Activated T-helper 1 cell treated with anti-CD3 and anti-CD28 coated beads, Interleukin-12 subunit alpha, Interleukin-12 subunit beta, Interleukin-2, Interleukin-4 antibody, amounts not matched to agents 30 ng/mL and 10 ng/mL and 1 ng/mL, durations not matched to agents 14 hours and 24 hours and 36 hours (primary cell): ENCODE results near the gene DNAJC22. TPM values are rescaled to one million over a fixed set of nuclear protein-coding genes. Genes with fewer than 3 reads are reported as not detected.

ENCODE experiments used
- DNase-seq: peaks from one replicate; pipeline ENCODE4 v3.0.0; 2021; ENCODE audit warnings: low spot score
- H3K27ac Mint-ChIP-seq: one replicate; pipeline ENCODE4 v1.8.0; 2021; ENCODE audit warnings: mild to moderate bottlenecking, mixed read lengths
- H3K27me3 Mint-ChIP-seq: one replicate; pipeline ENCODE4 v1.8.0; 2022; ENCODE audit warnings: mild to moderate bottlenecking, moderate library complexity, mixed read lengths; ENCODE audit not compliant: insufficient read depth
- H3K36me3 Mint-ChIP-seq: one replicate; pipeline ENCODE4 v1.8.0; 2021; ENCODE audit warnings: low read depth, mixed read lengths
- H3K4me1 Mint-ChIP-seq: one replicate; pipeline ENCODE4 v1.8.0; 2021; ENCODE audit warnings: low read depth, mixed read lengths
- H3K4me3 Mint-ChIP-seq: one replicate; pipeline ENCODE4 v1.8.0; 2021; ENCODE audit warnings: mild to moderate bottlenecking, moderate library complexity, mixed read lengths
- H3K9me3 Mint-ChIP-seq: one replicate; pipeline ENCODE4 v1.8.0; 2021; ENCODE audit warnings: mixed read lengths
- intact Hi-C: fragments of 100-400 bp; cut with micrococcal nuclease; formaldehyde crosslinking; loops from one replicate; pipeline ENCODE4 v1.15.1; 2024
- total RNA-seq: library from RNA; stranded (reverse); gene quantifications from 2 replicates; pipeline ENCODE4 v1.2.3, GENCODE V29; 2022

Gene DNAJC22
- total RNA-seq, 1 donor from 2014 or later, result 0.16 TPM

GRCh38 chr12:49342066-49342913, 4.4 kb upstream of the DNAJC22 start:
- peaks cover 77% of the 10 kb centered on the region for H3K27me3 Mint-ChIP-seq
- no peak overlapping the region for H3K27ac Mint-ChIP-seq
- intact Hi-C loops, result loop anchor here (1.0 to 5.0 kb wide), 7 partner anchors 19 to 360 kb away; partner anchors contain the start of genes DDN, DHH, SPATS2 and TROAP
- H3K36me3 Mint-ChIP-seq, result no peaks in the 10 kb centered on the region
- no peaks in the 10 kb centered on the region for H3K9me3 Mint-ChIP-seq
- peak; percentile 56 for DNase-seq
- peaks cover 35% of the 10 kb centered on the region for H3K4me1 Mint-ChIP-seq
- peak overlapping the region; percentile 37 for H3K4me3 Mint-ChIP-seq

DNA sequence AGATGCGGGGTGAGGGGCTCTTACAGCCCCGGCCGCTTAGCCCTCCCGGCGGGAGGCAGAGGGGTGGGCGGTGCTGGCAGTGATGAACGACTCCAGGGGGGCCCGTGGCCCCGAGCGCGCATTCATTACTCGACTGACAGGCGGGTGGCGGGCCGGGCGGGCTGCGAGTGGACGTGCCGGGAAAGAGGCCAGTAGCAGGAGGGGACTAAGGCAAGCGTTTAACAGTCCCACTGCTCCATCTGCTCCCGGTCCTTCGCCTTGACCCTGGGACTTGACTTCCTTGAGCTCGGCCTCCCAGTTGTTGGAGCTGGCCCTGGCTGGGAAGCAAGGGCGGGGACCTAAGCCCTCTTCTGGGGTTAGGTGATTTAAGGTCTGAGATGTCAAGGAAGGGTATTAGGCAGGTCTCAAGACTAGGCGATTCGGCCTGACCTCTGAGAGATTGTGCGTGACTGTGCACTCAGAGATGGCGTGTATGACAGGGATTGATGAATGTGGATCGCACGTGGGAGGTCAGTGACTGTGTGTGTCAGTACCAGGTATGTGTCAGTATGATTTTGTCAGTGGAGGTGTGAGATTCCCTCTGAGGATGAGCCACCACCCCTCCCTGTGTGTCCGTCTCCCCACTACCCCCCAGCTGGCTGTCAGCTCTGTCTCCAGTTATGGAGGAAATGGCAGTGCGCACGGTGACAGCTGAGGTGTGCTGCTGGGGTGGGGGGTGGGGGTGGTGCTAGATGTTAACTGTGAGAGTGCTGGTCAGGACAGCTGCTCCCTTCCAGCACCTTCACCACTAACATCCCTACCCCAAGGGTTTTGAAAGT, 3.6 kb upstream of the DNAJC22 start:
- no peak overlapping the region for H3K27ac Mint-ChIP-seq
- no peaks in the 10 kb centered on the region for H3K9me3 Mint-ChIP-seq
- DNase-seq, result no peak
- peaks cover 74% of the 10 kb centered on the region for H3K27me3 Mint-ChIP-seq
- H3K4me1 Mint-ChIP-seq, result peaks cover 29% of the 10 kb centered on the region
- H3K36me3 Mint-ChIP-seq, result no peaks in the 10 kb centered on the region
- H3K4me3 Mint-ChIP-seq, result peak overlapping the region; percentile 37
- intact Hi-C loops, result loop anchor here (1.0 to 5.0 kb wide), 7 partner anchors 20 to 361 kb away; partner anchors contain the start of genes DDN, DHH, SPATS2 and TROAP

- intact Hi-C loops, result loop anchor here (5.0 kb wide), 4 partner anchors 212 to 362 kb away; partner anchors contain the start of genes DDN, DHH and TUBA1B
- Mint-ChIP-seq H3K9me3 (no peaks in the 10 kb centered on the region), H3K27me3 (peaks cover 73% of the 10 kb centered on the region), H3K36me3 (no peaks in the 10 kb centered on the region), H3K4me1 (peaks cover 25% of the 10 kb centered on the region), H3K4me3 (no peak overlapping the region), H3K27ac (no peak overlapping the region)
- no peak for DNase-seq
Measured at GRCh38 chr12:49344486-49345050, 2.1 kb upstream of the DNAJC22 start.

GRCh38 chr12:49345051-49345824, 1.4 kb upstream of the DNAJC22 start:
- Mint-ChIP-seq H3K27ac (no peak overlapping the region), H3K4me3 (peak overlapping the region; percentile 47), H3K36me3 (no peaks in the 10 kb centered on the region), H3K9me3 (no peaks in the 10 kb centered on the region), H3K27me3 (peaks cover 68% of the 10 kb centered on the region), H3K4me1 (peaks cover 25% of the 10 kb centered on the region)
- intact Hi-C loops, result no loop called here
- no peak for DNase-seq

GRCh38 chr12:49345825-49346658, 646 bp upstream of the DNAJC22 start:
- Mint-ChIP-seq H3K27me3 (peaks cover 63% of the 10 kb centered on the region), H3K4me3 (peak overlapping the region; percentile 79), H3K4me1 (peaks cover 25% of the 10 kb centered on the region), H3K27ac (no peak overlapping the region), H3K36me3 (no peaks in the 10 kb centered on the region), H3K9me3 (no peaks in the 10 kb centered on the region)
- intact Hi-C loops, result loop anchor here (1.0 to 2.0 kb wide), 2 partner anchors 9 to 13 kb away; partner anchors contain the start of gene C1QL4
- DNase-seq, result no peak

GRCh38 chr12:49347311-49348193, 864 bp downstream of the DNAJC22 start:
- Mint-ChIP-seq H3K9me3 (no peaks in the 10 kb centered on the region), H3K4me1 (peaks cover 25% of the 10 kb centered on the region), H3K4me3 (peak overlapping the region; percentile 79), H3K27ac (no peak overlapping the region), H3K27me3 (peaks cover 64% of the 10 kb centered on the region), H3K36me3 (no peaks in the 10 kb centered on the region)
- DNase-seq, result peak; percentile 69
- intact Hi-C loops, result loop anchor here (1.0 to 2.0 kb wide), 2 partner anchors 15 to 59 kb away; no protein-coding TSS in a partner anchor

- Mint-ChIP-seq H3K4me3 (no peak overlapping the region), H3K9me3 (no peaks in the 10 kb centered on the region), H3K4me1 (peaks cover 15% of the 10 kb centered on the region), H3K27me3 (peaks cover 64% of the 10 kb centered on the region), H3K27ac (no peak overlapping the region), H3K36me3 (no peaks in the 10 kb centered on the region)
- intact Hi-C loops, result no loop called here
- DNase-seq, result no peak
Measured at GRCh38 chr12:49348781-49349180, 2.1 kb downstream of the DNAJC22 start.

DNA sequence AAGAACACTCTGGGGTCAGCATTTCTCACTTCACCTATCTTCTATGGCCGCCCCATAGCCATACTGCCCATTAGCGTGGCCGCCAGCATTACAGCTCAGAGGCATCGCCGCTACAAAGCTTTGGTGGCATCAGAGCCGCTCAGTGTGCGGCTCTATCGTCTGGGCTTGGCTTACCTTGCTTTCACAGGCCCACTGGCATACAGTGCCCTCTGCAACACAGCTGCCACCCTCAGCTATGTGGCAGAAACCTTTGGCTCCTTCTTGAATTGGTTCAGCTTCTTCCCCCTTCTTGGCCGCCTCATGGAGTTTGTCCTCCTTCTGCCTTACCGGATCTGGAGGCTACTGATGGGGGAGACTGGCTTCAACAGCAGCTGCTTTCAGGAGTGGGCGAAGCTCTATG, 2.6 kb downstream of the DNAJC22 start:
- Mint-ChIP-seq H3K9me3 (no peaks in the 10 kb centered on the region), H3K36me3 (no peaks in the 10 kb centered on the region), H3K27me3 (peaks cover 59% of the 10 kb centered on the region), H3K4me1 (peaks cover 15% of the 10 kb centered on the region), H3K27ac (no peak overlapping the region), H3K4me3 (no peak overlapping the region)
- DNase-seq, result no peak
- intact Hi-C loops, result no loop called here

DNA sequence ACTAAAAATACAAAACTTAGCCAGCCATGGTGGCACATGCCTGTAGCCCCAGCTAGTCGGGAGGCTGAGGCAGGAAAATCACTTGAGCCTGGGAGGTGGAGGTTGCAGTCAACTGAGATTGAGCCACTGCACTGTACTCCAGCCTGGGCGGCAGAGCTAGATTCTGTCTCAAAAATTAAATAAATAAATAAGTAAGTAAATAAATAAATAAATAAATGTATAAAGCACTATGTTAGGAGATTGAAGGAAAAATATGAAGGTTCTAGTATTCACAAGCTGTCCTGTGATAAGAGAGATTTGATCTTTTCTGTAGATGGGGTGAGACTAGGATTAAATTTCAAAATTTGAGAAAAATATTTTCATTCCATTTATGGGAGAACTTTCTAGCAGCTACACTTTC, 5.7 kb downstream of the DNAJC22 start:
- Mint-ChIP-seq H3K36me3 (no peaks in the 10 kb centered on the region), H3K9me3 (no peaks in the 10 kb centered on the region), H3K27ac (no peak overlapping the region), H3K4me1 (peaks cover 2% of the 10 kb centered on the region), H3K27me3 (peaks cover 56% of the 10 kb centered on the region), H3K4me3 (no peak overlapping the region)
- DNase-seq, result no peak
- intact Hi-C loops, result no loop called here

DNA sequence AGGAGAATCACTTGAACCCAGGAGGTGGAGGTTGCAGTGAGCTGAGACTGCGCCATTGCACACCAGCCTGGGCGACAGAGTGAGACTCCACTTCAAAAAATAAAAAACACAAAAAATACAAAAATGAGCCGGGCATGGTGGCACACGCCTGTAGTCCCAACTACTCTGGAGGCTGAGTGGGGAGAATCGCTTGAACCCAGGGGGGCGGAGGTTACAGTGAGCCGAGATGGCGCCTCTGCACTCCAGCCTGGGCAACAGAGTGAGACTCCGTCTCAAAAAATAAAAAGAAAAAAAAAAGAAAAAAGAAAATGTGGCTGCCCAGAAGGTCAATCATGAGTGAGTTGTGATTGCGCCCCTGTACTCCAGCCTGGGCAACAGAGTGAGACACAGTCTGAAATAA, 9.2 kb downstream of the DNAJC22 start:
- H3K27me3 Mint-ChIP-seq, result peaks cover 45% of the 10 kb centered on the region
- intact Hi-C loops, result loop anchor here (5.0 kb wide), 1 partner anchor 351 kb away; the partner anchor contains the start of gene FMNL3

More for the DNA sequence above, 9.2 kb downstream of the DNAJC22 start:
- no peaks in the 10 kb centered on the region for H3K36me3 Mint-ChIP-seq
- H3K9me3 Mint-ChIP-seq, result no peaks in the 10 kb centered on the region
- H3K27ac Mint-ChIP-seq, result no peak overlapping the region
- H3K4me3 Mint-ChIP-seq, result no peak overlapping the region
- no peak for DNase-seq
- H3K4me1 Mint-ChIP-seq, result peaks cover 10% of the 10 kb centered on the region
